ENCODE measurements around the gene ATP6V1A.

DNA sequence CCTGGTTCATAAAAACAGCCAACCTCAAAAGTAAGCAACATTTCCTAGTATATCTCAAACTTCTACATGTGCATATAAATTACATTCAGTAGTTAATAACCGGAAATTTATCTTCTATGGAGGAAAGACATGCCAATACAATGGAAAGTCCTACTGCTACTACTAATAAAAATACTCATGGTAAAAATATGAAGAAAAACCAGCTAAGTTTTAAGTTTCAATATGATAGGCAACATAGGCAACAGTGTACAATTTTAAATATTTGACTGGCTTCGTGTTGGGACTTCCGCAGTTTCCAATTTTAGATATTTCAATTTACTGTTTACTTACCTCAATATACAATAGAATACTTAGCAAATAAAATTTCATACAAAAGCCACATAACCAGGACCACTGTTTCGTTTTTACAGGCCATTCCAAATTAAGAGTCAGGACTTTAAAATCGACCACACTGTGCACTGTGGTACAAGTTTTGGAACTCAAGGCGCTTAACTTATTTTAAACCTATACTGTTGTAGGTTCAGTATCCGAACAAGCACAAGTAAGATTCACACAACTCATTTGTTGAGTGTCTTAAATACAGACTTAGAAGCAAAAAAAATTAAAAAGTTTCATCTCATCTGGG lies 3.7 kb upstream of the ATP6V1A start:
- TF ChIP-seq, protein P1, sequence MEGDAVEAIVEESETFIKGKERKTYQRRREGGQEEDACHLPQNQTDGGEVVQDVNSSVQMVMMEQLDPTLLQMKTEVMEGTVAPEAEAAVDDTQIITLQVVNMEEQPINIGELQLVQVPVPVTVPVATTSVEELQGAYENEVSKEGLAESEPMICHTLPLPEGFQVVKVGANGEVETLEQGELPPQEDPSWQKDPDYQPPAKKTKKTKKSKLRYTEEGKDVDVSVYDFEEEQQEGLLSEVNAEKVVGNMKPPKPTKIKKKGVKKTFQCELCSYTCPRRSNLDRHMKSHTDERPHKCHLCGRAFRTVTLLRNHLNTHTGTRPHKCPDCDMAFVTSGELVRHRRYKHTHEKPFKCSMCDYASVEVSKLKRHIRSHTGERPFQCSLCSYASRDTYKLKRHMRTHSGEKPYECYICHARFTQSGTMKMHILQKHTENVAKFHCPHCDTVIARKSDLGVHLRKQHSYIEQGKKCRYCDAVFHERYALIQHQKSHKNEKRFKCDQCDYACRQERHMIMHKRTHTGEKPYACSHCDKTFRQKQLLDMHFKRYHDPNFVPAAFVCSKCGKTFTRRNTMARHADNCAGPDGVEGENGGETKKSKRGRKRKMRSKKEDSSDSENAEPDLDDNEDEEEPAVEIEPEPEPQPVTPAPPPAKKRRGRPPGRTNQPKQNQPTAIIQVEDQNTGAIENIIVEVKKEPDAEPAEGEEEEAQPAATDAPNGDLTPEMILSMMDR (IDR thresholded peaks at IDR 0.05; ENCODE audit: insufficient read depth, low read length, poor library complexity, severe bottlenecking) = no peak
- TF ChIP-seq EZH2phosphoT487 (conservative IDR thresholded peaks at IDR 0.05; ENCODE audit: low read length) = no peak
